CD4-positive, CD25-positive, alpha-beta regulatory T cell (primary cell): ENCODE measurements around the gene GABRB2. TPM values are rescaled to one million over a fixed set of nuclear protein-coding genes. Genes with fewer than 3 reads are reported as not detected.

Source experiments
- ATAC-seq, 2 donors: fragments of 150-1000 bp; cut with Tn5 transposase; one replicate each; pipeline ENCODE4 v1.10.0; 2021; ENCODE audit warnings: low read depth in 2 of 2, moderate number of reproducible peaks in 2 of 2, moderate library complexity in 1 of 2
- DNase-seq, 3 donors: peaks; one replicate each; pipeline versions ENCODE4 v3.0.0 to v3.0.0-alpha.2; 2012 to 2022; ENCODE audit warnings: mixed read lengths in 1 of 3
- H3K27ac ChIP-seq: one replicate; pipeline ENCODE4 v1.7.0; 2013; ENCODE audit warnings: mild to moderate bottlenecking, low read length; ENCODE audit not compliant: insufficient read depth, poor library complexity, severe bottlenecking
- H3K27me3 ChIP-seq: one replicate; pipeline ENCODE4 v1.7.0; 2013; ENCODE audit warnings: low read length; ENCODE audit not compliant: control insufficient read depth, insufficient read depth
- H3K36me3 ChIP-seq: one replicate; pipeline ENCODE4 v1.7.0; 2013; ENCODE audit warnings: mild to moderate bottlenecking, low read length, moderate library complexity; ENCODE audit not compliant: control insufficient read depth, insufficient read depth
- H3K4me1 ChIP-seq: 2 replicates; pipeline ENCODE4 v1.7.0; 2013; ENCODE audit warnings: mild to moderate bottlenecking, low read length; ENCODE audit not compliant: insufficient read depth, control insufficient read depth, poor library complexity, severe bottlenecking
- H3K4me3 ChIP-seq: one replicate; pipeline ENCODE4 v1.7.0; 2013; ENCODE audit warnings: low read depth, mild to moderate bottlenecking, low read length, moderate library complexity
- H3K9me3 ChIP-seq, 2 experiments: 1 replicate in 1 of 2; 2 replicates in 1 of 2; pipeline ENCODE4 v1.7.0; 2013; ENCODE audit warnings: low read length in 2 of 2, mild to moderate bottlenecking in 1 of 2, moderate library complexity in 1 of 2; ENCODE audit not compliant: control insufficient read depth in 2 of 2
- H3K27ac Mint-ChIP-seq, 3 donors: one replicate each; pipeline ENCODE4 v1.8.0; 2020 to 2022; ENCODE audit warnings: mild to moderate bottlenecking in 3 of 3, mixed read lengths in 3 of 3, moderate library complexity in 2 of 3
- H3K27me3 Mint-ChIP-seq: one replicate; pipeline ENCODE4 v1.8.0; 2022; ENCODE audit warnings: mild to moderate bottlenecking, mixed read lengths
- H3K36me3 Mint-ChIP-seq: one replicate; pipeline ENCODE4 v1.8.0; 2020; ENCODE audit warnings: mixed read lengths
- H3K4me1 Mint-ChIP-seq, 4 donors: one replicate each; pipeline ENCODE4 v1.8.0; 2020 to 2022; ENCODE audit warnings: mixed read lengths in 4 of 4, mild to moderate bottlenecking in 1 of 4
- H3K4me3 Mint-ChIP-seq, 4 donors: one replicate each; pipeline ENCODE4 v1.8.0; 2020 to 2022; ENCODE audit warnings: mild to moderate bottlenecking in 4 of 4, mixed read lengths in 4 of 4, moderate library complexity in 3 of 4
- H3K9me3 Mint-ChIP-seq, 7 donors: one replicate each; pipeline ENCODE4 v1.8.0; 2020 to 2022; ENCODE audit warnings: mixed read lengths in 7 of 7, mild to moderate bottlenecking in 3 of 7, moderate library complexity in 2 of 7
- polyA plus RNA-seq, 4 donors: library from polyadenylated mRNA; unstranded; fragments of 300-500 nt; fragmentation: Illumina TruSeq; gene quantifications; one replicate each; pipeline ENCODE4 v1.2.3, GENCODE V29; 2021
- total RNA-seq: library from RNA; stranded (reverse); gene quantifications from one replicate; pipeline ENCODE4 v1.2.3, GENCODE V29; 2022

Gene GABRB2
- total and polyA plus RNA-seq, 5 donors from 2014 or later = not detected

- Mint-ChIP-seq H3K4me3 (no peak overlapping the region), H3K27me3 (peaks cover 6% of the 10 kb centered on the region), H3K9me3 (peaks cover 0 to 7% (median 0%) of the 10 kb centered on the region in 7 donors), H3K27ac (no peak overlapping the region), H3K4me1 (no peaks in the 10 kb centered on the region), H3K36me3 (no peaks in the 10 kb centered on the region)
- ATAC-seq = no peak
- H3K27me3 ChIP-seq = no peaks in the 10 kb centered on the region
- DNase-seq = no peak
- no peaks in the 10 kb centered on the region for H3K4me1 ChIP-seq
- no peaks in the 10 kb centered on the region for H3K9me3 ChIP-seq
- H3K4me3 ChIP-seq = no peak overlapping the region
- H3K36me3 ChIP-seq = no peaks in the 10 kb centered on the region
- no peak overlapping the region for H3K27ac ChIP-seq
Observed at GRCh38 chr5:161278739-161279660, 267.5 kb downstream of the GABRB2 start.

GRCh38 chr5:161277011-161277410, 269.5 kb downstream of the GABRB2 start:
- Histone ChIP-seq H3K27me3 (no peaks in the 10 kb centered on the region), H3K4me3 (no peak overlapping the region), H3K27ac (no peak overlapping the region), H3K36me3 (no peaks in the 10 kb centered on the region), H3K9me3 (no peaks in the 10 kb centered on the region), H3K4me1 (no peaks in the 10 kb centered on the region)
- peaks cover 6% of the 10 kb centered on the region for H3K27me3 Mint-ChIP-seq
- peaks cover 0 to 3% (median 0%) of the 10 kb centered on the region in 7 donors for H3K9me3 Mint-ChIP-seq
- no peaks in the 10 kb centered on the region for H3K4me1 Mint-ChIP-seq
- no peak overlapping the region for H3K4me3 Mint-ChIP-seq
- ATAC-seq (no peak), DNase-seq (no peak)
- H3K36me3 Mint-ChIP-seq = no peaks in the 10 kb centered on the region
- H3K27ac Mint-ChIP-seq = no peak overlapping the region

- DNase-seq (no peak), ATAC-seq (no peak)
- Mint-ChIP-seq H3K9me3 (peaks cover 0 to 4% (median 1%) of the 10 kb centered on the region in 7 donors), H3K4me3 (no peak overlapping the region), H3K27me3 (peaks cover 6% of the 10 kb centered on the region), H3K27ac (no peak overlapping the region), H3K4me1 (no peaks in the 10 kb centered on the region), H3K36me3 (no peaks in the 10 kb centered on the region)
- H3K27ac ChIP-seq = no peak overlapping the region
- no peaks in the 10 kb centered on the region for H3K36me3 ChIP-seq
- H3K4me3 ChIP-seq = no peak overlapping the region
- H3K4me1 ChIP-seq = no peaks in the 10 kb centered on the region
- H3K27me3 ChIP-seq = no peaks in the 10 kb centered on the region
- H3K9me3 ChIP-seq = no peaks in the 10 kb centered on the region
Observed at GRCh38 chr5:161274951-161275350, 271.6 kb downstream of the GABRB2 start.

GRCh38 chr5:161273410-161273809, 273.1 kb downstream of the GABRB2 start:
- no peak for ATAC-seq
- H3K4me1 Mint-ChIP-seq = no peaks in the 10 kb centered on the region
- H3K36me3 ChIP-seq = no peaks in the 10 kb centered on the region

GRCh38 chr5:161271816-161272215, 274.7 kb downstream of the GABRB2 start:
- Mint-ChIP-seq H3K27ac (no peak overlapping the region), H3K9me3 (peaks cover 0 to 7% (median 3%) of the 10 kb centered on the region in 7 donors), H3K4me3 (no peak overlapping the region), H3K36me3 (no peaks in the 10 kb centered on the region), H3K27me3 (no peaks in the 10 kb centered on the region), H3K4me1 (no peaks in the 10 kb centered on the region)
- no peak overlapping the region for H3K4me3 ChIP-seq
- no peaks in the 10 kb centered on the region for H3K9me3 ChIP-seq
- H3K36me3 ChIP-seq = no peaks in the 10 kb centered on the region
- H3K27ac ChIP-seq = no peak overlapping the region
- no peak for ATAC-seq
- DNase-seq = no peak
- no peaks in the 10 kb centered on the region for H3K27me3 ChIP-seq
- no peaks in the 10 kb centered on the region for H3K4me1 ChIP-seq

More at GRCh38 chr5:161273410-161273809, 273.1 kb downstream of the GABRB2 start:
- no peak overlapping the region for H3K4me3 Mint-ChIP-seq
- no peak for DNase-seq
- no peaks in the 10 kb centered on the region for H3K4me1 ChIP-seq
- H3K36me3 Mint-ChIP-seq = no peaks in the 10 kb centered on the region
- H3K9me3 Mint-ChIP-seq = peaks cover 0 to 7% (median 3%) of the 10 kb centered on the region in 7 donors
- peaks cover 6% of the 10 kb centered on the region for H3K27me3 Mint-ChIP-seq
- no peaks in the 10 kb centered on the region for H3K27me3 ChIP-seq
- H3K27ac Mint-ChIP-seq = no peak overlapping the region
- H3K27ac ChIP-seq = no peak overlapping the region
- H3K9me3 ChIP-seq = no peaks in the 10 kb centered on the region
- H3K4me3 ChIP-seq = no peak overlapping the region

- H3K27me3 Mint-ChIP-seq = no peaks in the 10 kb centered on the region
- no peaks in the 10 kb centered on the region for H3K4me1 ChIP-seq
- H3K4me1 Mint-ChIP-seq = no peaks in the 10 kb centered on the region
- no peak for DNase-seq
- H3K36me3 ChIP-seq = no peaks in the 10 kb centered on the region
- H3K27ac Mint-ChIP-seq = no peak overlapping the region
- no peak overlapping the region for H3K4me3 Mint-ChIP-seq
- H3K9me3 Mint-ChIP-seq = peaks cover 0 to 8% (median 4%) of the 10 kb centered on the region in 7 donors
- H3K9me3 ChIP-seq = no peaks in the 10 kb centered on the region
- no peak overlapping the region for H3K27ac ChIP-seq
- no peak for ATAC-seq
- no peak overlapping the region for H3K4me3 ChIP-seq
- H3K36me3 Mint-ChIP-seq = no peaks in the 10 kb centered on the region
- no peaks in the 10 kb centered on the region for H3K27me3 ChIP-seq
Observed at GRCh38 chr5:161269125-161269524, 277.4 kb downstream of the GABRB2 start.

- Histone ChIP-seq H3K4me1 (no peaks in the 10 kb centered on the region), H3K27ac (no peak overlapping the region), H3K27me3 (no peaks in the 10 kb centered on the region), H3K9me3 (no peaks in the 10 kb centered on the region), H3K4me3 (no peak overlapping the region), H3K36me3 (no peaks in the 10 kb centered on the region)
- ATAC-seq (no peak), DNase-seq (no peak)
- H3K4me1 Mint-ChIP-seq = no peaks in the 10 kb centered on the region
- no peak overlapping the region for H3K4me3 Mint-ChIP-seq
- H3K36me3 Mint-ChIP-seq = no peaks in the 10 kb centered on the region
- no peak overlapping the region for H3K27ac Mint-ChIP-seq
- peaks cover 0 to 8% (median 4%) of the 10 kb centered on the region in 7 donors for H3K9me3 Mint-ChIP-seq
- no peaks in the 10 kb centered on the region for H3K27me3 Mint-ChIP-seq
Observed at GRCh38 chr5:161266954-161267353, 279.6 kb downstream of the GABRB2 start.

- peaks cover 1% of the 10 kb centered on the region for H3K27me3 ChIP-seq
- H3K9me3 ChIP-seq = no peaks in the 10 kb centered on the region
- no peak overlapping the region for H3K27ac Mint-ChIP-seq
- H3K4me1 Mint-ChIP-seq = no peaks in the 10 kb centered on the region
- no peaks in the 10 kb centered on the region for H3K4me1 ChIP-seq
- H3K4me3 Mint-ChIP-seq = no peak overlapping the region
- no peaks in the 10 kb centered on the region for H3K36me3 ChIP-seq
- no peak for DNase-seq
- H3K4me3 ChIP-seq = no peak overlapping the region
- H3K27ac ChIP-seq = no peak overlapping the region
- ATAC-seq = no peak
- H3K27me3 Mint-ChIP-seq = no peaks in the 10 kb centered on the region
- peaks cover 0 to 7% (median 4%) of the 10 kb centered on the region in 7 donors for H3K9me3 Mint-ChIP-seq
- no peaks in the 10 kb centered on the region for H3K36me3 Mint-ChIP-seq
Observed at GRCh38 chr5:161265006-161265405, 281.5 kb downstream of the GABRB2 start.
